Measurements from ENCODE around the gene EFTUD2. TPM values are rescaled to one million over a fixed set of nuclear protein-coding genes. Genes with fewer than 3 reads are reported as not detected.
A peak's percentile ranks its signal among the peaks of the same experiment; 100 is the strongest.

The EFTUD2 gene
- total RNA-seq, 1 donor from 2014 or later: 140 TPM

- DNase-seq (ENCODE audit: low spot score): no peak
These were observed 11.0 kb downstream of the EFTUD2 start for GRCh38 chr17:44887971-44888954.

- no peak for DNase-seq (ENCODE audit: low spot score)
These were observed 12.2 kb downstream of the EFTUD2 start for GRCh38 chr17:44887016-44887415.

GRCh38 chr17:44884941-44885340 is 14.3 kb downstream of the EFTUD2 start:
- DNase-seq (ENCODE audit: low spot score): no peak

GRCh38 chr17:44881145-44881544 is 18.1 kb downstream of the EFTUD2 start:
- no peak for DNase-seq (ENCODE audit: low spot score)

GRCh38 chr17:44880062-44880461 is 19.2 kb downstream of the EFTUD2 start:
- DNase-seq (ENCODE audit: low spot score): no peak

- no peak for DNase-seq (ENCODE audit: low spot score)
These were observed 19.9 kb downstream of the EFTUD2 start for GRCh38 chr17:44879376-44879775.

- no peak for DNase-seq (ENCODE audit: low spot score)
These were observed 20.5 kb downstream of the EFTUD2 start for GRCh38 chr17:44878627-44879221.

GRCh38 chr17:44877121-44877520 is 22.1 kb downstream of the EFTUD2 start:
- no peak for DNase-seq (ENCODE audit: low spot score)

- no peak for DNase-seq (ENCODE audit: low spot score)
These were observed 23.5 kb downstream of the EFTUD2 start for GRCh38 chr17:44875761-44876160.

- DNase-seq (ENCODE audit: low spot score): peak; percentile 56
These were observed 27.0 kb downstream of the EFTUD2 start for GRCh38 chr17:44872131-44872768.

GRCh38 chr17:44871556-44871955 is 27.7 kb downstream of the EFTUD2 start:
- DNase-seq (ENCODE audit: low spot score): no peak

- no peak for DNase-seq (ENCODE audit: low spot score)
These were observed 31.4 kb downstream of the EFTUD2 start for GRCh38 chr17:44867841-44868240.

GRCh38 chr17:44865931-44866330 is 33.3 kb downstream of the EFTUD2 start:
- no peak for DNase-seq (ENCODE audit: low spot score)

- peak; percentile 84 for DNase-seq (ENCODE audit: low spot score)
These were observed 34.0 kb downstream of the EFTUD2 start for GRCh38 chr17:44865231-44865660.

GRCh38 chr17:44864831-44865230 is 34.4 kb downstream of the EFTUD2 start:
- no peak for DNase-seq (ENCODE audit: low spot score)

GRCh38 chr17:44863061-44863918 is 36.0 kb downstream of the EFTUD2 start:
- no peak for DNase-seq (ENCODE audit: low spot score)

- DNase-seq (ENCODE audit: low spot score): no peak
These were observed 36.8 kb downstream of the EFTUD2 start for GRCh38 chr17:44862278-44862914.

- DNase-seq (ENCODE audit: low spot score): no peak
These were observed 39.5 kb downstream of the EFTUD2 start for GRCh38 chr17:44859701-44860100.

- no peak for DNase-seq (ENCODE audit: low spot score)
These were observed 45.1 kb downstream of the EFTUD2 start for GRCh38 chr17:44854192-44854591.

GRCh38 chr17:44850612-44851011 is 48.6 kb downstream of the EFTUD2 start:
- DNase-seq (ENCODE audit: low spot score): no peak

- no peak for DNase-seq (ENCODE audit: low spot score)
These were observed 49.2 kb downstream of the EFTUD2 start for GRCh38 chr17:44850025-44850424.

Data from ureter (tissue), 1 donor.